Heart right ventricle (tissue), 16 donors: ENCODE results near the gene SNRNP70. TPM values are rescaled to one million over a fixed set of nuclear protein-coding genes. Genes with fewer than 3 reads are reported as not detected.
"Not testable (repeated sequence)": the region's sequence is repeated elsewhere in the genome, so short reads cannot be mapped to it uniquely, and the experiment has no call there.

Source experiments
- ATAC-seq, 8 donors: fragments of 200-7000 bp; cut with Tn5 transposase; one replicate each; pipeline ENCODE4 v1.9.1; 2020; ENCODE audit warnings: mild to moderate bottlenecking in 8 of 8, moderate library complexity in 8 of 8, moderate number of reproducible peaks in 1 of 8
- DNase-seq, 2 donors: peaks; one replicate each; pipeline ENCODE4 v3.0.0-alpha.2; 2020
- H3K27ac ChIP-seq, 10 donors: fragments of 200-600 bp; sonication (generic) in 2 of 10; one replicate each; pipeline versions ENCODE4 v1.5.0 to v1.8.0; 2020 to 2022; ENCODE audit warnings: mild to moderate bottlenecking in 3 of 10
- H3K27me3 ChIP-seq, 7 donors: fragments of 200-600 bp; one replicate each; pipeline ENCODE4 v1.8.0; 2021 to 2022; ENCODE audit warnings: mild to moderate bottlenecking in 2 of 7
- H3K36me3 ChIP-seq, 9 donors: fragments of 200-600 bp; sonication (generic) in 1 of 9; one replicate each; pipeline versions ENCODE4 v1.5.0 to v1.8.0; 2020 to 2022; ENCODE audit warnings: mild to moderate bottlenecking in 2 of 9
- H3K4me1 ChIP-seq, 9 donors: fragments of 200-600 bp; sonication (generic) in 1 of 9; one replicate each; pipeline versions ENCODE4 v1.5.0 to v1.8.0; 2020 to 2022; ENCODE audit warnings: mild to moderate bottlenecking in 4 of 9
- H3K4me3 ChIP-seq, 10 donors: fragments of 200-600 bp; sonication (generic) in 2 of 10; one replicate each; pipeline versions ENCODE4 v1.5.0 to v1.8.0; 2020 to 2022; ENCODE audit warnings: mild to moderate bottlenecking in 7 of 10, moderate library complexity in 2 of 10
- H3K9me3 ChIP-seq, 11 donors: fragments of 200-600 bp in 10 of 11; sonication (generic) in 2 of 11; one replicate each; pipeline versions ENCODE4 v1.5.0 to v1.8.0; 2013 to 2022; ENCODE audit warnings: mild to moderate bottlenecking in 2 of 11, control low read depth in 1 of 11, moderate library complexity in 1 of 11
- CTCF ChIP-seq, 9 donors: fragments of 200-600 bp; sonication (generic) in 2 of 9; IDR thresholded peaks; one replicate each; pipeline versions ENCODE4 v1.5.0 to v1.8.0; 2021 to 2022; ENCODE audit warnings: antibody characterized with exemption in 9 of 9, mild to moderate bottlenecking in 5 of 9, moderate library complexity in 1 of 9
- WGBS, 2 donors: extraction: QIAGEN DNeasy Blood & Tissue Kit; methylation state at CpG; one replicate each; pipeline ENCODE4 v1.1.7; 2013; ENCODE audit warnings: inconsistent platforms in 1 of 2; 5-methylcytosine and 5-hydroxymethylcytosine counted together
- intact Hi-C, 10 donors: fragments of 100-400 bp; cut with DNase I; formaldehyde crosslinking; loops; one replicate each; pipeline versions ENCODE4 v1.11.1 to v1.14.2; 2022
- polyA plus RNA-seq, 2 donors: library from polyadenylated mRNA; stranded (reverse); fragments of 200-250 nt; gene quantifications; one replicate each; pipeline ENCODE4 v1.2.3, GENCODE V29; 2013
- total RNA-seq, 10 donors: library from RNA; stranded (reverse); fragmentation: NEBNext Ultra II Directional in 3 of 10; extraction: Animal tissue kit (Norgen Biotek cat#: 25700) in 3 of 10; gene quantifications; one replicate each; pipeline versions ENCODE4 v1.2.1 to v1.2.4, GENCODE V29; 2021 to 2023
- donor health status: Arrhythmogenic right ventricular cardiomyopathy.
- donor health status: ischemic (EF 13 %, LVEDD 7.1; RV severe dilation, severe dysfunction).
- donor health status: healthy with polysubstance abuse.
- donor health status: DM: no; HTN: yes; CAD: no.
- donor health status: DM: no; HTN: no; CAD: no.
- donor health status: ischemic (EF 25% LVEDD 6.9; RV normal size, moderate dysfunction).
- donor health status: ischemic (EF 25% LVEDD 5.7; RV mildly dilated, moderate dysfunction).
- donor health status: healthy.
- donor health status: DM: yes; HTN: yes; CAD: no.
- donor health status: Ischemic cardiomyopathy.
- donor health status: ischemic (EF 35%, LVEDD 5.7; RV mildly dilated, moderate dysfunction).
- donor health status: nonischemic (EF 11% LVEDD 7.7; RV severe dilation, severe dysfunction).
- donor health status: DM: yes; HTN: yes; CAD: no.
- donor health status: PGD.
- donor health status: ischemic (EF 29% LVEDD 5.4; RV normal size, mild dysfunction).
- donor health status: nonischemic (EF 23%, LVEDD 6.1; RV moderate dilation, normal function).

Gene SNRNP70
- total and polyA plus RNA-seq, 12 donors: 75.2 to 330 (median 94.8) TPM

- ATAC-seq: no peak
- Histone ChIP-seq H3K27me3 (no peaks in the 10 kb centered on the region), H3K4me1 (no peaks in the 10 kb centered on the region)
These were observed 43.1 kb upstream of the SNRNP70 start for GRCh38 chr19:49042177-49042576.

GRCh38 chr19:49042666-49043065 is 42.6 kb upstream of the SNRNP70 start:
- H3K4me3 ChIP-seq, ATAC-seq, H3K9me3 ChIP-seq, H3K27me3 ChIP-seq, DNase-seq, H3K36me3 ChIP-seq, intact Hi-C loops, H3K27ac ChIP-seq, H3K4me1 ChIP-seq: not testable (repeated sequence)
- WGBS, 2 donors: 79 to 95% methylated on average over 2 to 4 of the region's 4 CpGs

More at GRCh38 chr19:49042177-49042576, 43.1 kb upstream of the SNRNP70 start:
- no peak for TF ChIP-seq CTCF (IDR thresholded peaks at IDR 0.05)
- Histone ChIP-seq H3K4me3 (no peak overlapping the region), H3K27ac (no peak overlapping the region), H3K9me3 (no peaks in the 10 kb centered on the region), H3K36me3 (no peaks in the 10 kb centered on the region)
- intact Hi-C loops: no loop called here
- 74 to 79% methylated on average over 17 of the region's 17 CpGs for WGBS, 2 donors
- DNase-seq: no peak

- H3K4me3 ChIP-seq, ATAC-seq, H3K27me3 ChIP-seq, H3K4me1 ChIP-seq, H3K36me3 ChIP-seq, intact Hi-C loops, H3K27ac ChIP-seq, DNase-seq, H3K9me3 ChIP-seq: not testable (repeated sequence)
- 66 to 69% methylated on average over 14 to 15 of the region's 15 CpGs for WGBS, 2 donors
These were observed 41.7 kb upstream of the SNRNP70 start, which contains the start of gene CGB5 for GRCh38 chr19:49043548-49043947. Gene CGB5, plus strand, starts transcription at chr19:49043848. Its CDS starts 362 bp downstream, at chr19:49044210.

GRCh38 chr19:49049011-49049410 is 36.2 kb upstream of the SNRNP70 start, which contains the start of gene CGB8:
Gene CGB8, minus strand, starts transcription at chr19:49049111. Its CDS starts 372 bp downstream, at chr19:49048739.
- H3K4me3 ChIP-seq, ATAC-seq, H3K36me3 ChIP-seq, H3K27me3 ChIP-seq, intact Hi-C loops, H3K9me3 ChIP-seq, H3K4me1 ChIP-seq, DNase-seq, H3K27ac ChIP-seq: not testable (repeated sequence)
- 62 to 75% methylated on average over 10 of the region's 12 CpGs for WGBS, 2 donors

GRCh38 chr19:49049834-49050233 is 35.4 kb upstream of the SNRNP70 start:
- H3K4me3 ChIP-seq, H3K4me1 ChIP-seq, intact Hi-C loops, ATAC-seq, H3K27me3 ChIP-seq, H3K9me3 ChIP-seq, H3K27ac ChIP-seq, DNase-seq, H3K36me3 ChIP-seq: not testable (repeated sequence)
- WGBS, 2 donors: 73 to 84% methylated on average over 3 of the region's 4 CpGs

- ATAC-seq, H3K27ac ChIP-seq, H3K27me3 ChIP-seq, DNase-seq, H3K36me3 ChIP-seq, H3K4me3 ChIP-seq, H3K9me3 ChIP-seq, intact Hi-C loops, H3K4me1 ChIP-seq: not testable (repeated sequence)
- WGBS, 2 donors: 70 to 72% methylated on average over 24 of the region's 24 CpGs
These were observed 34.7 kb upstream of the SNRNP70 start for GRCh38 chr19:49050376-49051033.
